Measurements from ENCODE around the gene SLC7A4.
"Not testable (repeated sequence)": the region's sequence is repeated elsewhere in the genome, so short reads cannot be mapped to it uniquely, and the experiment has no call there.

The SLC7A4 gene

DNA sequence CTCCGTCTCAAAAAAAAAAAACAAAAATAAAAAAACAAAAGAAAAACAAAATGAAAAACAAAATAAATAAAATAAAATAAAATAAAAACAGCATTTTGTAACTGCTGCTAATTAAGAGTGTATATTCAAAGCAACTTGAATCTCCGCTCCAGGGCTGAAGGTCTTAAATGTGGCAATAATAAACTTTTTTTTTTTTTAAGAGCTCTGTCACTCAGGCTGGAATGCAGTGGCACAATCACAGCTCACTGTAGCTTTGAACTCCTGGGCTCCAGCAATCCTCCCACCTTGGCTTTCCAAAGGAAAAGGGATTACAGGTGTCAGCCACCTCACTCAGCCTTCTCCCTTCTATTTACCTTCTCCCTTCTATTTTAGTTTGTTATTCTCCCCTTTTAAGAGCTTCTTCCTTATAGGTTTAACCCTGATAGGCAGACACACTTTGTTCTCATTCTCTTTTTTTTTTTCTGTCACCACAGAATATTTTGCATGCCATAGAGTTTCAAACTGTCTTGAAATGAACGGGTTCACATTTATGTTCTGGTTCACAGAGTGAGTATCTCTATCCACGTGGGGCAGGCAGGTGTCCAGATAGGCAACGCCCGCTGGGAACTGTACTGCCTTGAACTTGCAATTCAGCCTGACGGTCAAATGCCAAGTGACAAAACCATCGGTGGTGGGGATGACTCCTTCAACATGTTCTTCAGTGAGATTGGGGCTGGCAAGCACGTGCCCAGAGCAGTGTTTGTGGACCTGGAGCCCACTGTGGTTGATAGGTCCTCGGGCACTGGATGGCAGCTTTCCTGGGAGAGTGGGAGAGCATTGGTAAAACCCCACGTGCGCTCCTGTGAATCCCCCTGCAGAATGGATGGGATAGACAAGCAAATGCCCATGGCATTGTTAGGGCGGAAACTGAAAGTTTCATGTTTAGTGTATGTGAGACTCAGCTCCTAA, 32.8 kb upstream of the SLC7A4 start:
- DNase-seq (ENCODE audit: low spot score): no peak
- in situ Hi-C loops (cut with MboI; ENCODE audit: low sequenced_read_pairs, unreplicated experiment): no loop called here

DNA sequence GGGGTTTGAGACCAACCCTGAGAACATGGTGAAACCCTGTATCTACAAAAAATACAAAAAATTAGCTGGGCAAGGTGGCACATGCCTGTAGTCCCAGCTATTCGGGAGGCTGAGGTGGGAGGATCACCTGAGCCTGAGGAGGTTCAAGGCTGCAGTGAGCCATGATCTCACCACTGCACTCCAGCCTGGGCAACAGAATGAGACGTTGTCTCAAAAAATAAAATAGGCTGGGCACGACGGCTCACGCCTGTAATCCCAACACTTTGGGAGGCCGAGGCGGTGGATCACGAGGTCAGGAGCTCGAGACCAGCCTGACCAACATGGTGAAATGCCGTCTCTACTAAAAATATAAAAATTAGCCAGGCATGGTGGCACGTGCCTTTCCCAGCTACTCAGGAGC, 32.1 kb upstream of the SLC7A4 start:
- DNase-seq (ENCODE audit: low spot score); in situ Hi-C loops (cut with MboI; ENCODE audit: low sequenced_read_pairs, unreplicated experiment): not testable (repeated sequence)

More for the DNA sequence above, 32.8 kb upstream of the SLC7A4 start:
- TF ChIP-seq, protein P1, sequence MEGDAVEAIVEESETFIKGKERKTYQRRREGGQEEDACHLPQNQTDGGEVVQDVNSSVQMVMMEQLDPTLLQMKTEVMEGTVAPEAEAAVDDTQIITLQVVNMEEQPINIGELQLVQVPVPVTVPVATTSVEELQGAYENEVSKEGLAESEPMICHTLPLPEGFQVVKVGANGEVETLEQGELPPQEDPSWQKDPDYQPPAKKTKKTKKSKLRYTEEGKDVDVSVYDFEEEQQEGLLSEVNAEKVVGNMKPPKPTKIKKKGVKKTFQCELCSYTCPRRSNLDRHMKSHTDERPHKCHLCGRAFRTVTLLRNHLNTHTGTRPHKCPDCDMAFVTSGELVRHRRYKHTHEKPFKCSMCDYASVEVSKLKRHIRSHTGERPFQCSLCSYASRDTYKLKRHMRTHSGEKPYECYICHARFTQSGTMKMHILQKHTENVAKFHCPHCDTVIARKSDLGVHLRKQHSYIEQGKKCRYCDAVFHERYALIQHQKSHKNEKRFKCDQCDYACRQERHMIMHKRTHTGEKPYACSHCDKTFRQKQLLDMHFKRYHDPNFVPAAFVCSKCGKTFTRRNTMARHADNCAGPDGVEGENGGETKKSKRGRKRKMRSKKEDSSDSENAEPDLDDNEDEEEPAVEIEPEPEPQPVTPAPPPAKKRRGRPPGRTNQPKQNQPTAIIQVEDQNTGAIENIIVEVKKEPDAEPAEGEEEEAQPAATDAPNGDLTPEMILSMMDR (IDR thresholded peaks at IDR 0.05; ENCODE audit: borderline replicate concordance, control extremely low read depth, extremely low read depth, insufficient read depth, missing control alignments): no peak

DNA sequence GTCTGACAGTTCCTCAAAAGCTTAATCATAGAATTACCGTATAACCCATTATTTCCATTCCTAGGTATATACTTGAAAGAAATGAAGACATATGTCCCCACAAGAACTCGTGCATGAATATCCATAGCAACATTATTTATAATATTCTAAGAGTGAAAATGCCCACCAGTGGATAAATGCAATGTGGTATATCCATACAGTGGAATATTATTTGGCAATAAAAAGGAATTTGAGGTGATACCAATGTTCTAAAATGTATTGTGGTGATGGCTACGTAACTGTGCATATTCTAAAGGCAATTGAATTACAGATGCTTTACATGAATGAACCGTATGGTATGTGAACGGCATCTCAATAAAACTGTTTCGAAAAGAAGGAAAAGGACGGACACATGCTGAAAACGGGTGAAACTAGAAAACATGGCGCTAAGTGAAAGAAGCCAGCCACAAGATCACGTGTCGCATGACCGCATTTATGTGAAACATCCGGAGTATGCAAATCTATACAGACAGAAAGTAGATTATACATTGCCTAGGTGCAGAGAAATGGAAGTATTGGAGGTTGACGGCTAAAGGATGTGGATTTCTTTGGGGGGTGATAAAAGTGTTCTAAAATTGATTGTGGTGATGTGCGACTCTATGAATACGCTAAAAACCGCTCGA, 29.4 kb upstream of the SLC7A4 start:
- DNase-seq (ENCODE audit: low spot score); in situ Hi-C loops (cut with MboI; ENCODE audit: low sequenced_read_pairs, unreplicated experiment): not testable (repeated sequence)

DNA sequence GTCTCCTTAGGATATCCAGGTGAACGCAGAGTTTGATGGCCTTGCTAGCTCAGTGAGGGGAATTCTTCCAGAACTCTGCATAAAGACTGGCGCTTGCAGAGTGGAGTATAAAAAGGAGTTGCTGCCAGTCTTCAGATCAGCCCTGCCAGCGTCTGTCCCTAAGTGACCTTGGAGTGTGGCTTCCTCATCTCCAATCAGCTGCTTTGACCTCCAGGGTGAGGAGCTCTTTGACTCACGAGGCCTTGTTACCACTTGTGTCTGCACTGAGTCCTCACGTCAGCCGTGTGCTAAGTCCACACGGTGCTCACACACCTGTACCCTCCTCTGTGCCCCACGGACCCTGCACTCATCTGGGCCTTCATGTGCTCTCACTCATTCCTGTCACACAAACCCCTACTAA, 28.0 kb upstream of the SLC7A4 start:
- DNase-seq (ENCODE audit: low spot score); in situ Hi-C loops (cut with MboI; ENCODE audit: low sequenced_read_pairs, unreplicated experiment): not testable (repeated sequence)

DNA sequence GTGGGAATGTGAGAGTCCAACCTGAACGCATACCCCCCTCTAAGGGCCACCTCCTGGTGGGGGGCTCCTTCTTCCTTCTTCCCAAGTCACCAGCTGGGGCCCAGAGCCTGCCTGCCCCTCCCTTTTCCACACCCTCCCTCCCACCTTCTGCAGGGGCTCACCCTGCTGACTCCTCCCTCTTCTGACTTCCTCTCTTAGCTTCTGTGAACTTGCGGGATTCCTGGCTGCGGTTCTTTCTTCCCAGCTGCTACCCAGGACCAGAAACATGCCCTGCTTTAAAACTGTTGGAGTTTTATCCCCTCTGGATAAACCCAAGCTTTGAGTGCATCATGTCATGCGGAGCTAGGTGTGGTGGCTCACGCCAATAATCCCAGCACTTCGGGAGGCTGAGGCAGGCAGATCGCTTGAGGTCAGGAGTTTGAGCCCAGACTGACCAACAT, 23.5 kb upstream of the SLC7A4 start:
- DNase-seq (ENCODE audit: low spot score): no peak
- in situ Hi-C loops (cut with MboI; ENCODE audit: low sequenced_read_pairs, unreplicated experiment): no loop called here
- TF ChIP-seq, protein P1 (IDR thresholded peaks at IDR 0.05; ENCODE audit: borderline replicate concordance, control extremely low read depth, extremely low read depth, insufficient read depth, missing control alignments): no peak

DNA sequence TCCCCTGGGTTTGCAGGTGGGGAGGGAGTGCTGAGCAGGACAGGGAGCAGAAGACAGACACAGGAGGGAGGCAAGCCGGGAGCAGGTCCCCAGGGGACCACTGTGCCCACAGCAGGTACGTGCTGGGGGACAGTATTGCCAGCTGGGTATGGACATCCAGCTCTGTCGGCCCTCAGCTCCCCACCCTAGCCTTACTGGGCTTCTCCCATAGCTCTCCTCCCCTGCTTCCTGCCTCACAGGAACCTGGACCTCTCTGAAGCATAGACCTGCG, 23.1 kb upstream of the SLC7A4 start:
- TF ChIP-seq, protein P1 (IDR thresholded peaks at IDR 0.05; ENCODE audit: borderline replicate concordance, control extremely low read depth, extremely low read depth, insufficient read depth, missing control alignments): no peak
- in situ Hi-C loops (cut with MboI; ENCODE audit: low sequenced_read_pairs, unreplicated experiment): no loop called here
- DNase-seq (ENCODE audit: low spot score): no peak

DNA sequence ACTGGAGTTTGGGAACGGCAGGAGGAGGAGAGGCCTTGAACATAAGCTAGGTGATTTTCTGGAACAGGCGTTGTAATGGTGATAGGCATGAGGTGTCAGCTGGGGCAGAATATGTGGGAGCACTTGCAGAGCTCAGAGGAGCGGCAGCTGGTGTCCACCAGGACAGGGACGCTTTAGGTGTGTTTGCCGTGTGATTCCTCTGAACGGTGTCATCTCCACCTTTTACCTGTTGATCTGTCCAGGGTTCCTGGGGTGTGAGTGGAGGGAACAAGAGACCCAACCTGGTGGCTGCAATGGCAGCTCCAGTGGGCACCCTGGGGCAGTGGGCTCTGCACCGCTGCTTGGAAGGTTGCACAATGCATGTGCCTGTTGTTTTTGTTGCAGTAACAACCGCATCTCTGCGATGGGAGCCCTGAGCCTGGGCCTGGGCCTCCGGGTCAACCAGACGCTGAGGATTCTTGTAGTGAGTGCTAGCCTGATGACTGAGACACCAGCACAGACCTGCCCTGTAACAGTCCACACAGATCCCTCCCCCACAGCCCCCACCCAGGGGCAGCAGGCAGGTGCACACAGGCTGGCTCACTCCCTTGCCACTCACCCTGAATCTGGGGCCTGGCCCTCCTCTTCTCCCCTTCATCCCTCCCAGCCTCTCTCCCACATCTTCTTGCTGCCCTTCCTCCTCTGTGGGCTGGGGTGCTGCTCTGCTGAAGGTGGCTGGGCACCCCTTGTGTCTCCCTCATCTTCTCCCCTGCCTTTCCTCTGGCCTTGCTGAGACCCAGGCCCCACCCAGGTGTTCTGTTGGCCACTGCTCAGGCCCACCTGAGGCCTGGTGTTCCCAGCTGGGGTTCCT, 22.6 kb upstream of the SLC7A4 start:
- DNase-seq (ENCODE audit: low spot score): no peak
- in situ Hi-C loops (cut with MboI; ENCODE audit: low sequenced_read_pairs, unreplicated experiment): no loop called here
- TF ChIP-seq, protein P1 (IDR thresholded peaks at IDR 0.05; ENCODE audit: borderline replicate concordance, control extremely low read depth, extremely low read depth, insufficient read depth, missing control alignments): no peak
